Endometrial microvascular endothelial cells (primary cell): ENCODE measurements around the gene ZNF44. TPM values are rescaled to one million over a fixed set of nuclear protein-coding genes. Genes with fewer than 3 reads are reported as not detected.

Experiments
- in situ Hi-C: cut with HindIII; loops from 2 replicates; pipeline ENCODE4 v1.10.0; 2017; ENCODE audit warnings: low sequenced_read_pairs, low pct_unique_long_range_greater_than_20kb; ENCODE audit errors: inconsistent ontology term
- total RNA-seq: library from RNA; depleted of rRNA; stranded (reverse); fragments of >200 nt; gene quantifications from one replicate; pipeline ENCODE4 v1.2.3, GENCODE V29; 2015; ENCODE audit errors: inconsistent ontology term

ZNF44 gene
- total RNA-seq, 1 donor from 2014 or later, result 3.3 TPM

GRCh38 chr19:12270854-12271253, 23.8 kb downstream of the ZNF44 start:
- in situ Hi-C loops, result no loop called here

- in situ Hi-C loops, result no loop called here
Measured at GRCh38 chr19:12265921-12266704, 28.6 kb downstream of the ZNF44 start.

GRCh38 chr19:12261554-12261953, 33.1 kb downstream of the ZNF44 start:
- in situ Hi-C loops, result no loop called here

- in situ Hi-C loops, result no loop called here
Measured at GRCh38 chr19:12260861-12261260, 33.8 kb downstream of the ZNF44 start.

GRCh38 chr19:12260236-12260635, 34.4 kb downstream of the ZNF44 start:
- in situ Hi-C loops, result no loop called here

- in situ Hi-C loops, result no loop called here
Measured at GRCh38 chr19:12255372-12255771, 39.3 kb downstream of the ZNF44 start.

GRCh38 chr19:12247644-12248222, 47.0 kb downstream of the ZNF44 start:
- in situ Hi-C loops, result no loop called here

- in situ Hi-C loops, result no loop called here
Measured at GRCh38 chr19:12244370-12244769, 50.3 kb downstream of the ZNF44 start.

- in situ Hi-C loops, result no loop called here
Measured at GRCh38 chr19:12237143-12237839, 57.4 kb downstream of the ZNF44 start.

- in situ Hi-C loops, result no loop called here
Measured at GRCh38 chr19:12232961-12233360, 61.7 kb downstream of the ZNF44 start.

- in situ Hi-C loops, result no loop called here
Measured at GRCh38 chr19:12230751-12231733, 63.6 kb downstream of the ZNF44 start.

- in situ Hi-C loops, result no loop called here
Measured at GRCh38 chr19:12229990-12230389, 64.7 kb downstream of the ZNF44 start.

- in situ Hi-C loops, result no loop called here
Measured at GRCh38 chr19:12224676-12225075, 70.0 kb downstream of the ZNF44 start.

GRCh38 chr19:12222980-12223630, 71.6 kb downstream of the ZNF44 start:
- in situ Hi-C loops, result no loop called here

Other genes with a start within 250 kb of the ZNF44 start
- gene ZNF878, start 241.9 kb downstream of the ZNF44 start, total RNA-seq, result 0.09 TPM
- 3.7 TPM for gene ZNF844, start 230.2 kb downstream of the ZNF44 start, total RNA-seq
- gene ZNF20, start 154.5 kb downstream of the ZNF44 start, total RNA-seq, result 0.56 TPM
- gene ZNF625, start 138.1 kb downstream of the ZNF44 start, total RNA-seq, result 1.9 TPM
- gene ZNF136, start 131.8 kb downstream of the ZNF44 start, total RNA-seq, result 2.0 TPM
- not detected for gene ZNF563, start 38.8 kb upstream of the ZNF44 start, total RNA-seq
- 0.09 TPM for gene ZNF442, start 70.8 kb upstream of the ZNF44 start, total RNA-seq
- 5.3 TPM for gene ZNF799, start 106.4 kb upstream of the ZNF44 start, total RNA-seq
- 3.7 TPM for gene ZNF443, start 146.1 kb upstream of the ZNF44 start, total RNA-seq
- gene ZNF709, start 189.9 kb upstream of the ZNF44 start, total RNA-seq, result 2.6 TPM